ENCODE data around the gene ADAMTS2.
A peak's percentile ranks its signal among the peaks of the same experiment; 100 is the strongest.

The ADAMTS2 gene

GRCh38 chr5:179181988-179182387, 163.3 kb downstream of the ADAMTS2 start:
- intact Hi-C loops (cut with DNase I) = no loop called here

GRCh38 chr5:179180921-179181645, 164.2 kb downstream of the ADAMTS2 start:
- intact Hi-C loops (cut with DNase I) = no loop called here
- DNase-seq = peak in 3 of 10 donors; percentile 35 to 63 (median 41)

More at GRCh38 chr5:179181988-179182387, 163.3 kb downstream of the ADAMTS2 start:
- DNase-seq = peak in 3 of 10 donors; percentile 39 to 77 (median 44)

GRCh38 chr5:179180061-179180610, 165.1 kb downstream of the ADAMTS2 start:
- intact Hi-C loops (cut with DNase I) = no loop called here
- DNase-seq = peak in 3 of 10 donors; percentile 22 to 67 (median 63)

GRCh38 chr5:179177711-179178575, 167.3 kb downstream of the ADAMTS2 start:
- intact Hi-C loops (cut with DNase I) = no loop called here
- peak in 3 of 10 donors; percentile 54 to 65 (median 54) for DNase-seq

DNA sequence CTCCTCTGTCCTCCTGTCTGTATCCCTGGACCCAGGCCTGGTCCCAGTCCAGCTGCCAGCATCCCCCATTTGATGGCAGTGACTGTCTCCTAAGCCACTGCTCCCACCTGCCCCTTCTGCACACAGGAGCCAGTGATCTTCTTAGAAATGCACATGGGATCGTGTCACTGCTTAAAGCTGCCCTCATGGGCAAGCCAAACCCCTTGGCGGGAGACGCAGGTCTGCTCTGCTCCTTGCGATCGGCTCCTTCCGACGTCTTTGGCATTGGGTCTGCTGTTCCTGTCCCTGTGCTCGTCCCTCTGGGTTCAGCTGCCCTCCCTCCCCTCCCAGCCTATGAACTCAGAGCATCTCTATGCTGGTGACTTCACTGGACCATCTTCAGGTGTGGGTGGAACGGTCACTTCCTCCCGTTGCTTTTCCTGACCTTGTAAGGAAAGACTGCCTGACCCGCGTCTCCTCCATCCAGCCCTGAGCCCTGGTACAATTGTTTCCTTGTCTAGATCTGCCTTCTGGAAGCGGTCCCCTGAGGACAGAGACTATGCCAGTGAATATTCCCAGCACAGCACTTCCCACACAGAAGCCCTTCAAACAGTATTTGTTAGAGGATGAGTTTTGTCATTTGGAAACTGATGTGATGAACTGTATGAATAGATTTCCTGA, 168.6 kb downstream of the ADAMTS2 start:
- DNase-seq = peak in 2 of 10 donors; percentile 35 to 54
- intact Hi-C loops (cut with DNase I) = no loop called here

DNA sequence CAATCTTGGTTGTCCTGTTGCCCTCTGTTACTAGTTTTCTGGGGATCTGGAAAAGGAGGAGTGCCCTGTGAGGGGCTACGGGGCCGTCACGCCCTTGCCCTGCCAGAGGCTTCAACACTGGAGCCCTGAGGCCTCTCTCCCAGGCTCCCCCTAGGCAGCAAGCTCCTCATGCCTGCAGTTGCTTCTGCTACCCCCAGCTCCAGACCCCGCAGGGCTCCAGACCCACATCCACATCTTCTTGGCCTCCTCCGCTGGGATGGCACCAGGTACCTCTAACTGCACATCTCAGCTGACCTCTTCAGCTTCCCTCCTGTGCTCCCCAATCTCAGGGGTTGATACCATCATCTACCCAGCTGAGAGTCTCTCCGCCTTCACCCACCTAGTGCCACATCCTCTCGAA, 169.1 kb downstream of the ADAMTS2 start:
- peak in 2 of 10 donors; percentile 27 to 31 for DNase-seq
- intact Hi-C loops (cut with DNase I) = no loop called here

DNA sequence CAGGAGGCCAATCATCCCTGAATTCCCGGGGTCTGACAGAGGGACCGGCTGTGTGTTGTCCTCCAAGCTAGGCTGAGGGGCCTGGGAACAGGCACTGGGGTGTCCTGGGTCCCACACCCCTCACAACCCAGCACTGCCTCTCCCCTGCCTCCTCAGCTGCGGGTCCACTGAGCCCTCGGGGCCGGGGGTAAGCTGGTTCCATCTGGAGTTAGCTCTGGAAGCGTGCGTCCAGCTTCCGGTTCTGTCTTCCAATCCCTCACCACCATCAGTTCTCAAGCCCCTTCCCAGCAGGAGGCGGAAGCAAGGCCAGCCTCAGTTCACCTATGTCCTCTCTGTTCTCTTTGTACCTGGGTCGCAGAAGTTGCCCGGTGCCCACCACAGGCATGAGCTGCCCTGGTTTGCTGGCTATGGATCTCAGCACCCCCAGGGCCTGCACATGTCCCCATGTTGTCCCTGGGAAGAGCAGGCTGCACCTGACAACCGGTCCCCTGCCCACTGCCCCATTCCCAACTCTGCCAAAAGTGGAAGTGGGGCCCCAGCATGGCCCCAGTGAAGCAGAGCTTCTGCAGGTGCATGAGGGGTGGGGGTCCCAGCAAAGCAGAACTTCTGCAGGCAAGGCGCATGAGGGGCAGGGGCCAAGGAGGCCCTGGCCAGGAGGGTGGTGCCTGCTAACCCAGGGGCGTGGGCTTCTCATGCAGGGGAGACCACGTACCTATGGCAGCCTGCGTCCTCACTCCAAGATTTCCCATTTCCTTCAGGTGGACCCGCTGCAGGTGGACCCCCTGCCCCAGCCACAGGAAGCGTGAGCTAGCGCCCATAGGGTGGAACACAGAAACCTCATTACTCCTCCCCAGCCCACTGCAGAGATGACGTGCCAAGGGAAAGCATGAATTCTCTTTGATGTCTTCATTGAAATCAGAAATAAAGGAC, 173.2 kb downstream of the ADAMTS2 start:
- intact Hi-C loops (cut with DNase I) = no loop called here
- DNase-seq = peak in 3 of 10 donors; percentile 9 to 75 (median 66)

DNA sequence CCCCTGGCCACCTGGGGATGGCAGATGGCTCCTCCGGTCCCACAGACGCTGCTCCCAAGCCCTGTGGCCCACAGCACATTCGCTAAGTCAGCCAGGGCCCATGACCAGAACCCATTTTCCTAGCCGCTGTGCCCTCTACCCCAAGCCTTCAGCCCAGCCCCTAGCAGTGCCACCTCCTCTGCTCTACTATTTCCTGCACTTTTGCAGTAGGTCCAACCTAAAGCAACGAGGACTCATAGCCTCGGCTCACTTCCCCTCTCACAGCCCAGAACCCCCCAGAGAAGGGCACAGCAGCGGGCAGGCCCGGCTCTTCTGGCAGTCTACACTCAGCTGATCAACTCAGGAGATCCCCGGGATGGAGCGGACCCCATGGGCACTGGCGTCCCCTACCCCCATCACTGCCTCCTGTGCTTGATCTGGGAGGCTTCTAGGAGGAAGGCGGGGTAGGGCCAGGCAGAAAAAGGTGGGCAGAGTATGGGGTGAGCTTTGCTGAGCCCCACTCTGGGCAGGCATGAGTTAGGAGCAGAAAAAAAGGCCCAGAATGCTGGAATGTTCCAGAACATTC, 173.9 kb downstream of the ADAMTS2 start:
- intact Hi-C loops (cut with DNase I) = no loop called here
- DNase-seq = peak in 3 of 10 donors; percentile 10 to 70 (median 62)

DNA sequence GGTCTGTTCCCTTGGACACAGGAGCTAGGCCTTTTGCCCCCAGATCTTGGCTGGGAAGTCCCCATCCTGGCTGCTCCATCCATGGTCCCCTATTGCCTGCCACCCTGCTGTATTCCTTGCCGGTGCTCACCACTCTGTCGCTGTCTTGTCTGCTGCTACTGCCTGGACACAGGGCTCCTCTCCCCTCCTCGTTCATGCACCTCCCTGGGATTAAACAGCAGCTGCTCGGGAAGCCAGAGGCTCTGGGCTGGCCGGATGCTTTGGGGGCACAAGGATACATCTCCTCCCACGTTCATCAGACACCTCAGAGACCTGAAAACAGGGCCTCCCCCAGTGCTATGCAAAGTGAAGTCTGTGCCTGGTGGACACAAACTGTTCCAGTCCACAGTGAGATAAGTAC, 174.7 kb downstream of the ADAMTS2 start:
- intact Hi-C loops (cut with DNase I) = no loop called here
- peak in 2 of 10 donors; percentile 55 to 66 for DNase-seq

DNA sequence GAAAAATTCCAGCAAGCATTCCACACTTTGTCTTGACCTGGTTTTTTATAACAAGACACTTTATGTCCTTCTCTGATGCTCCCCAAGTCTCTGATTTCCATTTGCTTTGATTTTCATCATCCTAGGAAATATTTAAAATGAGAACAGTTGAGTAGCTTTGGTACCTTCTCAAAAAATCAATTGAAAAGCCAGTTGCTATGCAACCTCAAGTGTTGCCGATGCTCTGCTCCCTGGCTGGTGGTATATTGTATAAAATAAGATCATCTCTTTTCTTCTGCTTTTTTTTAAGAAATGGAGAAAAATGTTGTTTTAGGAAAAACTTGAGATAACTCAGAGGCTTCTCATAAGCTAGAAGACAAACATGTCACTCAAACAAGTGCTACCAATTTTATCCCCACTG, 175.4 kb downstream of the ADAMTS2 start:
- intact Hi-C loops (cut with DNase I) = loop anchor here (5.0 kb wide), 1 partner anchor 177 kb away; the partner anchor contains the start of gene ADAMTS2
- peak in 2 of 10 donors; percentile 5 to 16 for DNase-seq

- peak in 3 of 10 donors; percentile 14 to 42 (median 25) for DNase-seq
- intact Hi-C loops (cut with DNase I) = loop anchor here (5.0 kb wide), 1 partner anchor 179 kb away; the partner anchor contains the start of gene ADAMTS2
Observed at GRCh38 chr5:179168664-179169063, 176.6 kb downstream of the ADAMTS2 start.

- intact Hi-C loops (cut with DNase I) = loop anchor here (1.0 to 5.0 kb wide), 3 partner anchors 93 to 326 kb away; partner anchors contain the start of gene ADAMTS2
- DNase-seq = peak in 3 of 10 donors; percentile 65 to 67 (median 66)
Observed at GRCh38 chr5:179167871-179168451, 177.3 kb downstream of the ADAMTS2 start.

GRCh38 chr5:179166886-179167841, 178.1 kb downstream of the ADAMTS2 start:
- intact Hi-C loops (cut with DNase I) = loop anchor here (1.0 to 5.0 kb wide), 3 partner anchors 94 to 327 kb away; partner anchors contain the start of gene ADAMTS2
- peak; percentile 44 to 94 (median 55) for DNase-seq

DNA sequence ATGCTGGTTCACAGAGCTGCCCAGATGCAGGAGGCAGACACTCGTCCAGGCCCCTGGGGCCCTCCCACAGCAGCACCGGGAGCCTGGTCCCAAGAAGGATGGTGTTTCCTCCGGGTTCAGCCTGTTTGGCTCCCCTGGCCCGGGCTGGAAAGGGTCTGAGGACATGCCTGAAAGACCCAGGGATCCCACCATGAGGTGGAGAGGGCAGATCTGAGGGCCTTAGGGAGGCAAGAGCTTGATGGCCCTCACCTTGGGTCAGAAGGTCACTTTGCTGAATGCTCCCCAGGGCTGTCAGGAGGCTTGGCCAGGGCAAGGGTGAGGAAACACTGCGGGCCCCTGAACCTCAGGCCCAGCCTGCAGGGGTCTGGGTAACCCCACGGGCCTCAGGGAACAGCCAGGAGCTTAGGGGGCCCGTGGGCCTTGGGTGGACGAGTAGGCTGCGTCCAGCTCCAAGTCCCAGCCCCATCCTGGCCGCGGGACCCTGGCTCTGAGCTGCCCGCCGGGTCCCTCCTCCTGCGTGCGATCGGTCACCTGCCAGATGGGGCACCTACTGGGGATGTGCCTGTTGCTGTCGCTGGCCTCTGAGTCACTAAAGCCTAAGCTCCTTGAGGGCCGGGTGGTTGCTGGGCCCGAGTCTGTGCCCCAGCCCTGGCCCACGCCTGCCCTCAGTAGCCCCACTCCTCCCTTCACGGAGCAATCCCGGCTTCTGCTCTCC, 178.9 kb downstream of the ADAMTS2 start:
- intact Hi-C loops (cut with DNase I) = loop anchor here (2.0 to 5.0 kb wide), 2 partner anchors 94 to 181 kb away; partner anchors contain the start of gene ADAMTS2
- DNase-seq = peak in 3 of 10 donors; percentile 64 to 81 (median 80)

- intact Hi-C loops (cut with DNase I) = loop anchor here (2.0 to 5.0 kb wide), 2 partner anchors 95 to 182 kb away; partner anchors contain the start of gene ADAMTS2
- peak in 3 of 10 donors; percentile 62 to 76 (median 63) for DNase-seq
Observed at GRCh38 chr5:179165421-179166170, 179.7 kb downstream of the ADAMTS2 start.

All from posterior cingulate gyrus (tissue), 11 donors.